BE2C (cell line): ENCODE measurements around the gene PTPRN2.

Source experiments
- DNase-seq: peaks from one replicate; pipeline ENCODE4 v3.0.0-alpha.2; 2020
- H3K27me3 ChIP-seq: fragments of 250-450 bp; sonication (Bioruptor Pico); 2 replicates; pipeline ENCODE4 v1.5.1; 2020; ENCODE audit warnings: mild to moderate bottlenecking
- H3K36me3 ChIP-seq: fragments of 250-450 bp; sonication (Bioruptor Pico); 2 replicates; pipeline ENCODE4 v1.5.1; 2020; ENCODE audit warnings: mild to moderate bottlenecking
- H3K4me1 ChIP-seq: fragments of 250-450 bp; sonication (Bioruptor Pico); 2 replicates; pipeline ENCODE4 v1.5.1; 2020
- H3K4me3 ChIP-seq: 2 replicates; pipeline ENCODE4 v1.5.1; 2011; ENCODE audit warnings: low read depth, low read length
- H3K9me3 ChIP-seq: fragments of 250-450 bp; sonication (Bioruptor Pico); 2 replicates; pipeline ENCODE4 v1.5.1; 2020
- CTCF ChIP-seq: IDR thresholded peaks from 2 replicates; pipeline ENCODE4 v1.5.1; 2012; ENCODE audit warnings: mild to moderate bottlenecking, low read depth, low read length

Gene PTPRN2

GRCh38 chr7:158358926-158359645, 228.5 kb downstream of the PTPRN2 start:
- Histone ChIP-seq H3K36me3 (no peaks in the 10 kb centered on the region), H3K4me1 (no peaks in the 10 kb centered on the region), H3K9me3 (no peaks in the 10 kb centered on the region), H3K4me3 (no peak overlapping the region), H3K27me3 (no peaks in the 10 kb centered on the region)
- TF ChIP-seq CTCF, result no peak
- DNase-seq, result no peak

DNA sequence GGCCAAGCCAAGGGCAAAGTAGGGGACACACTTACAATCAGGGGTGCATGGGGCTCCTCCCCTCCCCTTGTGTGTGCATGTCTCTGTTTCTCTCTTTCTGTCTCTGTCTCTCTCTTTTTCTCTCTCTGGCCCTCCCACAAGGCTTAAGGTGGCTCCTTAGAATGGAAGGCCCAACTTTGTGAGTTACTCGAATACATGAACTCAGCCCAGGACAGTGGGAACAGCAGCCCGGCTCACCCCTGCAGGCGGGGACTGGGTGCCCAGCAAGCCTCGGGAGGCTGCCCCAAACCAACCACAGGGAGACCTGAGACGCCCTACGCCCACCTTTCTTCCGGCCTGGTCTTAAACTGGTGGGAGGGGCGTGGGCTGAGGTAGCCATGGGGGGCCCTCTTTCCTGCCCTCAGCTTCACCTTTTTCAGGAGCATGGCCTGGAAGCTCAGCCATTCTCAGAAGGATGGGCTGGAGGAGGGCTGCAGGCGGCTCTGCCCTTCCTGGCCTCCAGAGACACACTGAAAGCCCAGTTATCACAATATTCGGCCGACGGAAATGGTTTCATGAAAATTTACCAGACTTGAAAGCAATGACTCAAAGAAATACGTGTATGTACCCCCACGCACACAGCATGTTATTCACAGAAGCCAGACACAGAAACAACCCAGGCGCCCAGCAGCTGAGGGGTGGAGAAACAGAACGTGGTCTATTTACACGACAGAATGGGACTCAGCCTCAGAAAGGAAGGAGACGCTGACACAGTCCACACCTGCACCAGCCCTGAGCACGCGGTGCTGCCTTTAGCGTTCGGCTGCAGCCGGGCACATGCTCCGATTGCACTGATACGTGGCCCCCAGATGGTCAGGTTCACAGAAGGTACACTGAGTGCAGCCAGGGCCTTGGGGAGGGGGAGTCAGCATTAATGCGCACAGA, 229.5 kb downstream of the PTPRN2 start:
- H3K27me3 ChIP-seq, result no peaks in the 10 kb centered on the region
- no peaks in the 10 kb centered on the region for H3K4me1 ChIP-seq
- no peak for TF ChIP-seq CTCF
- H3K9me3 ChIP-seq, result no peaks in the 10 kb centered on the region
- H3K4me3 ChIP-seq, result no peak overlapping the region
- no peak for DNase-seq
- no peaks in the 10 kb centered on the region for H3K36me3 ChIP-seq

DNA sequence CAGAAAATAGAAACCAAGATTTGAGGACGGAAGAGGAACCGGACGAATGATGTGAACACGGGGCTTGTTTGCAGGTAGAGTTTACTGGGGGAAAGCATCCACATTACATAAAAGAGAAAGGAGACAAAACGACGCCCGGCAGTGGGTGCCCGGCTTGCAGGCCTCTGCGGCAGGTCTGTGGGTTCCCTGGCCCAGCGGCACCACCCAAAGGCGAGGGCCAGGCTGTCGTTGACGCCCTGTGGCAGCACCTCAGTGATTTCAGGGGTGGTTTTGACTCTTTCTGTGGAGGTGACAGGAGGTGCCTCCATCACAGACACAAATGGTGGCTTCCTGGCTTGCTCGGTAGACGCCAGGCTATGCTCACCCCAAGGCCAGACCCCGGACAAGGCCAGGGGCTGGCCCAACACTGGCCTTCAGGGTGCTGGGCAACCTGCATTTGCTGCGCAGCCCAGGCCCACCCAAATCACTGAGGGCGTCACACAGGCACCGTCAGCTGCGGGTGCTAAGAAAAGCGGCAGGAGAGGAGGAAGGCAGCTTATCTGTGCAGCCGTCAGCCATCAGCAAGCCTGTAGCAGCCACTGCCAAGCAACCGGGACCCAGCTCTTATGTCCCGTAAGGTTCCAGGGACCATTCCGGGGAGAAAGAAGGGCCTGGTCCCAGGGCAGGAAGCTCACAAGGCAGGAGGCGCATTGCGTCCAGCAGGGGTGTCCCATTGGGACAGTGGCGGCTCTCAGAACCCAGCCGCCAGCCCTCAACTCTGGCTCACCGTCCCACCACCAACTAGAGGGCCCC, 230.3 kb downstream of the PTPRN2 start:
- Histone ChIP-seq H3K36me3 (no peaks in the 10 kb centered on the region), H3K9me3 (no peaks in the 10 kb centered on the region), H3K4me3 (no peak overlapping the region), H3K4me1 (no peaks in the 10 kb centered on the region), H3K27me3 (no peaks in the 10 kb centered on the region)
- no peak for TF ChIP-seq CTCF
- no peak for DNase-seq

DNA sequence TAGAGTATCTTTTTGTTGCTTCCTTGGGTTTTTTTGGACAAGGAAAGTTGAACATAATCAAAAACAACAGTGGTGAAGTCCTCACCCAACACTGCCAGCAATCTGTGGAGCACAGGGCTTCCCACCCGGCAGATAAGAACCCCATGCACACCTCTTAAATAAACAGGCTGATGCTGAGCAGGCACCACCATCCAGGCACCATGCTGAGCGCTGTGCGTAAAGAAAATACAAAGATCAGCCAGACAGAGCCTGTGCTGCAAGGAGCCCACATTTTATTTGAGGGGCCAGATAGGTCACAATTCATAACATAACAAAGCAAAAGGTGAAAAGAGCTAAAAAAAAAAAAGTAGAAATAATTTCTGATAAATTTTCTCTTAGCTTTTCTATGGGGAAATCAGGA, 231.2 kb downstream of the PTPRN2 start:
- Histone ChIP-seq H3K36me3 (no peaks in the 10 kb centered on the region), H3K9me3 (no peaks in the 10 kb centered on the region), H3K4me3 (no peak overlapping the region), H3K27me3 (no peaks in the 10 kb centered on the region), H3K4me1 (no peaks in the 10 kb centered on the region)
- DNase-seq, result no peak
- TF ChIP-seq CTCF, result no peak

GRCh38 chr7:158355456-158356065, 232.1 kb downstream of the PTPRN2 start:
- Histone ChIP-seq H3K9me3 (no peaks in the 10 kb centered on the region), H3K4me3 (no peak overlapping the region), H3K4me1 (no peaks in the 10 kb centered on the region), H3K27me3 (no peaks in the 10 kb centered on the region), H3K36me3 (no peaks in the 10 kb centered on the region)
- peak; percentile 57 for TF ChIP-seq CTCF
- no peak for DNase-seq
